Ishikawa (cell line): ENCODE data around the gene EFCAB13.
A peak's percentile ranks its signal among the peaks of the same experiment; 100 is the strongest.

Experiments
- CEBPB ChIP-seq: IDR thresholded peaks from 2 replicates; pipeline ENCODE4 v1.6.1; 2012
- CREB1 ChIP-seq: IDR thresholded peaks from 2 replicates; pipeline ENCODE4 v1.6.1; 2012; ENCODE audit warnings: low read depth
- EGR1 ChIP-seq: IDR thresholded peaks from 2 replicates; pipeline ENCODE4 v1.6.1; 2012
- EP300 ChIP-seq: IDR thresholded peaks from 2 replicates; pipeline ENCODE4 v1.6.1; 2012; ENCODE audit warnings: borderline replicate concordance
- FOXM1 ChIP-seq: IDR thresholded peaks from 2 replicates; pipeline ENCODE4 v1.6.1; 2012; ENCODE audit warnings: low read depth, borderline replicate concordance
- NFIC ChIP-seq: IDR thresholded peaks from 2 replicates; pipeline ENCODE4 v1.6.1; 2012
- RAD21 ChIP-seq: IDR thresholded peaks from 2 replicates; pipeline ENCODE4 v1.6.1; 2012; ENCODE audit warnings: low read depth
- REST ChIP-seq: IDR thresholded peaks from 2 replicates; pipeline ENCODE4 v1.6.1; 2012; ENCODE audit warnings: low read depth, mild to moderate bottlenecking
- TAF1 ChIP-seq: IDR thresholded peaks from 2 replicates; pipeline ENCODE4 v1.6.1; 2012; ENCODE audit warnings: low read depth, mild to moderate bottlenecking
- TCF12 ChIP-seq: IDR thresholded peaks from 2 replicates; pipeline ENCODE4 v1.6.1; 2012; ENCODE audit warnings: low read depth
- TEAD4 ChIP-seq: IDR thresholded peaks from 2 replicates; pipeline ENCODE4 v1.6.1; 2012
- YY1 ChIP-seq: IDR thresholded peaks from 2 replicates; pipeline ENCODE4 v1.6.1; 2012; ENCODE audit warnings: low read depth
- ZBTB7A ChIP-seq: IDR thresholded peaks from 2 replicates; pipeline ENCODE4 v1.6.1; 2012; ENCODE audit warnings: low read depth
- TF ChIP-seq, protein P1 (sequence below): IDR thresholded peaks from 2 replicates; pipeline ENCODE4 v1.6.1; 2012
- TF ChIP-seq, protein P2 (sequence below): IDR thresholded peaks from 2 replicates; pipeline ENCODE4 v1.6.1; 2012

Gene EFCAB13

GRCh38 chr17:47276444-47276843, 47.3 kb upstream of the EFCAB13 start:
- TF ChIP-seq FOXM1 (no peak), TCF12 (no peak), EP300 (no peak)

- TF ChIP-seq YY1 (no peak), TCF12 (0 out of 2 replicates have a peak, but pooled peaks have one; percentile 18), CEBPB (no peak), REST (no peak), TAF1 (no peak), EGR1 (no peak)
Observed at GRCh38 chr17:47276868-47277267, 46.9 kb upstream of the EFCAB13 start.

GRCh38 chr17:47277921-47278320, 45.8 kb upstream of the EFCAB13 start:
- TF ChIP-seq TAF1 (no peak), YY1 (no peak), CEBPB (no peak), TEAD4 (no peak), FOXM1 (no peak), TCF12 (no peak), EGR1 (no peak)

DNA sequence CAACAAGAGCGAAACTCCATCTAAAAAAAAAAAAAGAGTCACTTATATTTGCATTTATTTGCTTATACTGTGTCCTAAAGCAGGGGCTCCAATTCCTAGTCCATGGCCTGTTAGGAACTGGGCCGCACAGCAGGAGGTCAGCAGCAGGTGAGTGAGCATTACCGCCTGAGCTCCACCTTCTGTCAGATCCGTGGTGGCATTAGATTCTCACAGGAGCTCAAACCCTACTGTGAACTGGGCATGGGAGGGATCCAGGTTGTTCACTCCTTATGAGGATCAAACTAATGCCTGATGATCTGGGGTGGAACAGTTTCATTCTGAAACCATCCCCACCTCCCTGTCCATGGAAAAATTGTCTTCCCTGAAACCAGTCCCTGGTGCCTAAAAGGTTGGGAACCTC, 45.2 kb upstream of the EFCAB13 start:
- TF ChIP-seq, protein P1, sequence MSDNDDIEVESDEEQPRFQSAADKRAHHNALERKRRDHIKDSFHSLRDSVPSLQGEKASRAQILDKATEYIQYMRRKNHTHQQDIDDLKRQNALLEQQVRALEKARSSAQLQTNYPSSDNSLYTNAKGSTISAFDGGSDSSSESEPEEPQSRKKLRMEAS = no peak; the same call in none of the 2 replicates
- TF ChIP-seq, protein P2, sequence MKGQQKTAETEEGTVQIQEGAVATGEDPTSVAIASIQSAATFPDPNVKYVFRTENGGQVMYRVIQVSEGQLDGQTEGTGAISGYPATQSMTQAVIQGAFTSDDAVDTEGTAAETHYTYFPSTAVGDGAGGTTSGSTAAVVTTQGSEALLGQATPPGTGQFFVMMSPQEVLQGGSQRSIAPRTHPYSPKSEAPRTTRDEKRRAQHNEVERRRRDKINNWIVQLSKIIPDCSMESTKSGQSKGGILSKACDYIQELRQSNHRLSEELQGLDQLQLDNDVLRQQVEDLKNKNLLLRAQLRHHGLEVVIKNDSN = no peak
- TF ChIP-seq TAF1 (peak; percentile 27; the same call in 1 of the 2 replicates), EGR1 (no peak), TCF12 (no peak), RAD21 (peak; percentile 39; the same call in 1 of the 2 replicates), TEAD4 (no peak)

DNA sequence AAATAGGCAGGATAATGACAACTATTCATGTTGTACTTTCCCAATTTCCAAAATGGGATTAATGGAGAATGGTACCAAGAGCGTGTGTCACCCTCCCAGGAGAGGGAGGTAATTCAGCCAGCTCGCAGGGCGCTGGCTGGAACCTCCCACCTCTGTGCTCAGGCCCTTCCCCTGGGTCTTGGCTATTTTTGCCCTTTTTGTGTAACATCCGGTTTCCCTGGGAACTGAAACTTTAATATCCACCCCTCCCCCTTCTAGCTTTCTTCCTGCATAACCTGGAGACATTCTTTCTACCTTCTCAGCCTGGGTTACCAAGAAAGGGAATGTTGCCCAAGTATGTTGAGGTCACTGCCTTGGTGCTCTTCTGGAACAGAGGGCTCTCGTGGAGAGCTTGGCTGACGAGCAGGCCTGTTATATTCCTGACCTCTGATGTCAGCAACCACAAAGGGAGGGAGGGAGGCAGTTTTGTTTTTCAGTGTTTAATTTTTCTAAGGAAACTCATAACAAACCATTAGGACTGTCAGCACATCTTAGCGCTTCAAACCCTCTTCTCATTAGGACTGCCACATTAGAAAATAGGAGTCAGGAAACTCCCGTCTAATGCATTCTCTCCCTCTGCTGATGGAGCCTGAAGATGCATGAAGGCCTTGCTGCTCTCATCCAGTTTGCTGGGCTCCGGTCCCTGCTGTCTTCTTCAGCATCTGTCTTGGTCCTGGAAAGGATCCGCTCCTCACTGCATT, 44.5 kb upstream of the EFCAB13 start:
- no peak for TF ChIP-seq REST
- peak; percentile 98 for TF ChIP-seq FOXM1
- TF ChIP-seq YY1 = peak; percentile 35; the same call in 1 of the 2 replicates
- no peak for TF ChIP-seq ZBTB7A
- TF ChIP-seq EP300 = peak; percentile 99
- TF ChIP-seq NFIC = peak; percentile 87
- TF ChIP-seq EGR1 = no peak
- peak; percentile 97 for TF ChIP-seq TEAD4
- TF ChIP-seq, protein P2 = peak; percentile 27; the same call in 1 of the 2 replicates
- TF ChIP-seq TAF1 = no peak; the same call in 1 of the 2 replicates
- TF ChIP-seq CEBPB = peak; percentile 79
- peak; percentile 45; the same call in 1 of the 2 replicates for TF ChIP-seq CREB1
- peak; percentile 95 for TF ChIP-seq TCF12
- TF ChIP-seq, protein P1 = peak; percentile 77
- TF ChIP-seq RAD21 = peak; percentile 20

GRCh38 chr17:47280072-47280811, 43.5 kb upstream of the EFCAB13 start:
- TF ChIP-seq CREB1 (no peak), EGR1 (no peak), TAF1 (no peak), TCF12 (peak; percentile 99), NFIC (peak; percentile 95), RAD21 (peak; percentile 50; the same call in 1 of the 2 replicates), ZBTB7A (0 out of 2 replicates have a peak, but pooled peaks have one; percentile 24), EP300 (peak; percentile 100), TEAD4 (peak; percentile 98), CEBPB (peak; percentile 86), YY1 (peak; percentile 88), REST (no peak), FOXM1 (peak; percentile 98)
- TF ChIP-seq, protein P1 = peak; percentile 56
- TF ChIP-seq, protein P2 = no peak; the same call in 1 of the 2 replicates
